8988T (cell line): Measurements from ENCODE around the gene CCDC50.
A peak's percentile ranks its signal among the peaks of the same experiment; 100 is the strongest.

Source experiments
- DNase-seq: peaks from one replicate; pipeline ENCODE4 v3.0.0; 2011

Gene CCDC50, protein sequence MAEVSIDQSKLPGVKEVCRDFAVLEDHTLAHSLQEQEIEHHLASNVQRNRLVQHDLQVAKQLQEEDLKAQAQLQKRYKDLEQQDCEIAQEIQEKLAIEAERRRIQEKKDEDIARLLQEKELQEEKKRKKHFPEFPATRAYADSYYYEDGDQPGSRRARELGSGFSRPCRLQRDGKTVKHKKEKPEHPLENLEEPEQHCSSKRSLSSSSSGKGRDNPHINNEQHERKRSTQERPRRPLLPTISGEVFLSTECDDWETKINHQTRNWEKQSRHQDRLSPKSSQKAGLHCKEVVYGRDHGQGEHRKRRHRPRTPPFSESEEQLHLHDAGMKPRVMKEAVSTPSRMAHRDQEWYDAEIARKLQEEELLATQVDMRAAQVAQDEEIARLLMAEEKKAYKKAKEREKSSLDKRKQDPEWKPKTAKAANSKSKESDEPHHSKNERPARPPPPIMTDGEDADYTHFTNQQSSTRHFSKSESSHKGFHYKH

DNA sequence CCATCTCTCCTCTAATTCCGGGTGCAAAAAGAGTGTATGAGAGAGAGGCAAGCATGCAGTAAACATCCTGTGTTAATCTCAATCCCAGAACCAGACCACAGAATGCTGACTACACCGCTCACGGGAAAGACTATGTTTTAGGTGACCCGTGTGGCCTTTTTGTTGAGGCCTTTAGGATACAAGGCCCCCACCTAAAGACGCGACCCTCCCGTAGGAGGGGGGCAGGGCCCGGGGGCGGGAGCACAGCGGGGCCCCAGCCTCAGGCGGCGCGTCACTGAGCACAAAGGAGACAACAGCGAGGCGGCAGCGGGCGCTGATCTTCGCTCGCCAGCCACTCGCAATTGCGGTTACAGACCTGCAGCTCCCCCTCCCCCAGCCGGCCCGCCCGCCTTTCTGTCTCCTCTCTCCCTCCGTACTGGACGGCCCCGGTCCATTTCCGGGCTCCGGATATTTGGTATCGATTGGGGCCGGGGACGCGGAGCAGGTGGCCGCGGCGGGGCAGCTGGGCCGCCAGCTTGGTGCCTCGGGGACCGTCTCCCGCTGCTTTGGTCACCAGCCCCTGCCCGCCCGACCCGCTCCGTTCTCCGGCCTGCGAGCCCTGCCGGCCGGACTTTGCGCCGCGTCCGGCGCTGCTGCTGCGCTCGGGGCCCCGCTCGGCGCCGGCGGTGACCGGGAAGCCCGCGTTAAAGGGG is at the start of gene CCDC50:
TSS of gene CCDC50 (plus strand) at position 433 of the 692 bp plus-strand sequence. CDS start 281 bp downstream, outside the sequence.
- peak; percentile 49 for DNase-seq

DNA sequence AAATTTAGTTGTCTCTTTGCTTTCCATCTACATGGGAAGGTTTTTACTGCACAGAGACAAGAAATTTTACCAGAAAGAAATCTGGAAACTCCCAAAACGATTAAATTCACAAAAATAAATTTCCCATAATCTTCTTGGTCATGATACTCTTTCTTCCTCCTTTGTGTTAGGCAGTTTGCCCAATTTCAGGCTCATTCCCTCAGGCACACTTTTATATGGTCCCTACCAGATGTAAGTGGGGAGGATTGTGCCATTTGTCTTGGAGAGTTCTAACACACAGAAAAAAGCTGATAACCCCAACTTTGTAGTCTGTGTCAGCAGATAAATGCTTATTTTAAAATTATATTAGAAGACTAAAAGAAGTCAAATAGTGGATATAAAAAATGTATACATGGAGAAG is 49.1 kb upstream of the CCDC50 start:
- DNase-seq: no peak

DNA sequence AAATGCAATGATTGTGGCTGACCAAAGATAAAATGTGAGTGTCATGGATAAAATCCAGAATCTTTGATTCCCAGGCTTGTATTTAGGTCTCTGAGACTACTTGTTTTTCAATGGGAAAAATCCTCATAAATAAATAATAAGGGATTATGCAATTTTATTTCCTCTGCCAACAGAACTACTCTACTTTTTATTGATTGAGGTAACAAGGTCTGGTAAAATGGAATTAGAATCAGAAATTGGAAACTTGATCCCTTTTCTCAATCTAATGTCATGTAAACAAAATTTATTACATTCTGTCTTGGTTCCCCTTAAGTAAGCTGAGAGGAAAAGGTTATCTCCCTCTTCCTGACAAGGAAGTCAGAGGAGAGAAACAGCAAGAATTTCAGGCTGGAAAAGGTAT is 48.3 kb upstream of the CCDC50 start:
- no peak for DNase-seq

DNA sequence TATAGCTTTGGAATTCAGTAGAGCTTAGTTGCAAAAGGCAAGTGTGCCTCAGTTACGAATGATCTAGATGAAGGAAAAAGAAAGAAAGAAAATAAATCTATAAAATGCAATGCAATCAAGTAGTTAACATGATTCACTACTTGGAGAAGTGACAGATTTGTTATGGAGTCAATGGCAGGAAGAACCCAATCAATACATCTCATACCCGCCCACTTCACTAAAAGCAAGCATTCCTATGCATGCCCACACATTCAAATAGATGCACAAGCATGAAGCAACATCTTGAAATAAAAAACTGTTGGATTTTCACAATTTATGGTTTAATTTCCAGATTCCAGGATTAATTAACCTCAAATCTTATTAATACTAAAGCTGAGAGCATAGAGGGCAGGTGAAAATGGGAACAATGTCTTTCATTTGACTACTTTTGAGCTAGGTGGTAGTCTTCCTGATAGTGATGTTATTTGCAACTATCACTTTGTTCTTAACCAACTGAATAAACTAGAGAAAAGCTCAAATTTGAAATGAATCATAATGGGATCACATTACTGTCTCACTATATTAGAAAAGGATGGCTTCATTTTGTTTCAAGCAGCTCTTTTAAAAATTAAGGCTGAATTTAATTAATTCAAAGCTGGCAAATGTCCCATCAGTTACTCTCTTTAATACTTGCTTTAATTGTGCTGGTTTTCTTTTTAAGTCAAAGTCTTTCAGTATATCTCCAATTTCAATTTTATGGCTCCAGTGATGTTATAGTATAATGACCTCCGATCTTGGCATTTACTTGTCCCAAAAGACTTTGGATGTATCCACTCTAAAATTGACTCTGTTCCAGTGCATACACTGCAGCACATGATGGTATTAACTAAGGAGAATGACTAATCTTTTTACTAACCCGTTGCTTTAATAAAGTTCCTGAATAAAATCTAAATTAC is 46.7 kb upstream of the CCDC50 start:
- no peak for DNase-seq

DNA sequence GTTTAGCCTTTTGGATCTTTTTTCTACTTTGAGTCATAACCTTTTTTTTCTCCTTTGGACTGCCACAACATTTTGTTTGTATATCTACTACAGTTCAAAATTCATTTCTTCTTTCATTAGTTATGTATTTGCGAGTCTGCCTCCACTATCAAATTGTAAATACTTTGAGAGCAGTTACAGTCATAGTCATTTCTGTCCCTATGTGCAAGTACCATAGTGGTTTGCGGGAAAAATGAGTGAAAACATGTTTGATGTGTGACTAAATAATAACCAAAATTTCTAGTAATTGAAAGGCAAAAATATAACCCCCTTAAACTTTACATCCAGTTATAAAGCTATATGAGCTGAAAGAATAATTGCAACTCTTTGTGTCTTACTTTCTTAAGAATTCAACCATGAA is 45.8 kb upstream of the CCDC50 start:
- no peak for DNase-seq

DNA sequence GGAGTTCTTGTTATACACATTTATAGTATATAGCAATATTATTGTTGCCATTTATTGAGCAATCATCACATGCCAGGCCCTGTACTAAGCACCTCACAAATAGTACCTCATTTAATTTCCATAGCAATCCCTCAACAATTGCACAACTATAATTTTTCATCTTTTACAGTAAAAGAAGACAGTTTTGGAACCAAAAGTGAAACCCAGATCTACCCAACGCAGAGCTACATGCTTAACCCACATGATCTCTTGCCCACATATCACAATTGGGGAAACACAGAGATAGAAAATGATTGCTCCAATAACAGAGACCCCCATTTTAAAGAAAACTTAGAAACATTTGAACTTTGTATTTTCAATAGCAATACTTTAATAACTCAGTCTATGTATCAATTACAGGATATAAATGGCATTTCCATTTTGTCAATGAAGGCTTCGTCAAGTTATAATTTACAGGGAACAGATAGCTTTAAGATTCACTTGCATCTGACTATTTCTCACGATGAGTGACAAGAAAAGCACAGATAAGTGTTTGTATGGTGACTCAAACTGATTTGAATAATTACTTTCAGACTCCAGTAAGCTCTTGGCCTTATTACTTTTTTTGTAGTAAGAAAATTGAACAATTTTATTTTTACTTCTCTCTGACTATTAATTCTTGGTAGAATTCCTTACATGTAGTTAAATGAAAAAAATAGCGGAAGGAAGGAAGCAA is 38.7 kb upstream of the CCDC50 start:
- no peak for DNase-seq

DNA sequence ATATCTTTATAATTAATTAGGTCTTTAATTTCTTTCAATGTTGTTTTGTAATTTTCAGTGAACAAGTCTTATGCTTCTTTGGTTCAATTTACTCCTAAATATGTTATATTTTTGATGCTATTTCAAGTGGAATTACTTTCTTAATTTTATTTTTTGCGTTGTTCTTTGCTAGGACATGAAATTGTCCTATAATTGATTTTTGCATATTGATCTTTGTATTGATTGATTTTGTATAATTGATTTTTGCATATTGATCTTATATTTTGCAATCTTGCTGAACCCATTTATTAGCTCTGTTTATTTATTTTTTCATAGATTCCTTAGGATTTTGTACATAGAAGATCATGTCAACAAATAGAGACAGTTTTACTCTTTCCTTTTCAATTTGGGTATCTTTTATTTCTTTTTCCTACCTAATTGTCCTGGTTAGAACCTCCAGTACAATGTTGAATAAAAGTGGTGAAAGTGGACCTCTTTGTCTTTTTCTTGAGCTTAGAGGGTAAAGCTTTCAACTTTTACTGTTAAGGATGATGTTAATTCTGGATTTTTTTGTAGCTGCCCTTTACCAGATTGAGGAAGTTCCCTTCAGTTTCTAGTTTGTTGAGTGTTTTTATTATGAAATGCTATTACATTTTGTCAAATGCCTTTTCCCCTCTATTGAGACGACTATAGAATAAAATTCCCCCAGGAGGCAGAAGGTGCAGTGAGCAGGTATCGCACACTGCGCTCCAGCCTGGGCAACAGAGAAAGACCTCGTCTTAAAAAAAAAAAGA is 36.8 kb upstream of the CCDC50 start:
- DNase-seq: no peak

DNA sequence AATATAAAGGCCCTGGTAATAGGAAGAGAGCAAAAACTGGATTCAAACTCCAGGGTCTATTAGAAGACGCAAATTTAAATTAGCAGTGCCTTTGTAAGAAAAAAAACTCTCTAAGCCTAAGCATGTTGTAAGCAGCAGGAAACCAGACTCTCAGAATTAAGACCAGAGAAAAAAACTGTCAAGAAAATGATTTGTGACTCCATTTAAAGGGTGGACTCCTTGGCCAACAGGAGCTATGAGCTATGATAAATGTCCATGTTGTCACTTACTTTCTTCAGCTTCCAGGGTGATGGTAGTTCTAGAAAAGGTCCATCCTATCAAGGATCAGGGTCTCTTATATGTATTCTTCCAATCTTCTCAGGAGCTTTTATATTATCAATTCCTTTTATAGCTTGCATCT is 34.9 kb upstream of the CCDC50 start:
- DNase-seq: no peak

DNA sequence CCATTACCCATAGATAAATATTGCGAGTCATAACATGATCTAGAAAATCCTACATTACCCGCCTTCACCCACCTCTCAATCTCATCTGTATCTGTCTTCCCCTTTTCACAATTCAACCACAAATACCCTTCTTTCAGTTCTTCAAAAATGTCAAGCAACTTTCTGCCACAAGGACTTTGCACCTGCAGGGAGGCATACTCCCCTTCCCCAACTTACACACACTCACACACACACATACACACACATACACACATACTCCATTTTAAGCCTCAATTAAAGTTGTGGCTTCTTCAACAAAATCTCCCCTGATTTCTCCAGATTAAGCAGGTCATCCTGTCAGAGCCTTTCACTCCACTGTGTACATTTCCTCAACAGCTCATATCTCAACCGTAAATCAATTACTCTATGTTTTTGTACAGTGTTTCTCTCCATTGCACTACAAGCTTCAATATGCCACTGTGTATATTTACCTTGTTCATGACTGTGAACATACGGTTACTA is 33.1 kb upstream of the CCDC50 start:
- DNase-seq: no peak

DNA sequence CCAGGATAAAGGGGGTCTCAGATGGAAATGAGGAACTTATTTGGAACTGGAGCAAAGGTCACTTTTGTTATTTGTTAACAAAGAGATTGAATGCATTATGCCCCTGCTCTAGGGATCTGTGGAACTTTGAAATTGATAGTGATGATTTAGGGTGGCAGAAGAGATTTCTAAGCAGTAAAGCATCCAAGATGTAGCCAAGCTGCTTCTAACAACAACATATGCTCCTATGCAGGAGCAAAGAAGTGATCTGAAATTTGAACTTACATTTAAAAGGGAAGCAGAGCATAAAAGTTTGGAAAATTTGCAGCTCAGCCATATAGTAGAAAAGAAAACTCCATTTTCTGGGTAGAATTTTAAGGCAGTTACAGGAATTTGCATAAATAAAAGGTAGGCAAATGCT is 30.3 kb upstream of the CCDC50 start:
- DNase-seq: no peak

DNA sequence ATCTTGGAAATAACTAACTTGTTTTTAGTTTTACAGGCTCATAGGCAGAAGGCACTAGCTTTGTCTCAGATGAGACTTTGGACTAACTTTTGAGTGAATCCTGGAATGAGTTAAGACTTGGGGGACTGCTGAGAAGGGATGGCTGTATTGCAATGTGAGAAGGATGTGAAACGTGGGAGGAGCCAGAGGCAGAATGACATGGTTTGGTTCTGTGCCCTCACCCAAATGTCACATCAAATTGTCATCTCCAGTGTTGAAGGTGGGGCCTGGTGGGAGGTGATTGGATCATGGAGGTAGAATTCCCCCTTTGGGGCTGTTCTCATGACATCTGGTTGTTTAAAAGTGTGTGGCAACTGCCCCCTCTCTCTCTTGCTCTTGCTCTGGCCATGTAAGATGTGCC is 28.8 kb upstream of the CCDC50 start:
- no peak for DNase-seq

DNA sequence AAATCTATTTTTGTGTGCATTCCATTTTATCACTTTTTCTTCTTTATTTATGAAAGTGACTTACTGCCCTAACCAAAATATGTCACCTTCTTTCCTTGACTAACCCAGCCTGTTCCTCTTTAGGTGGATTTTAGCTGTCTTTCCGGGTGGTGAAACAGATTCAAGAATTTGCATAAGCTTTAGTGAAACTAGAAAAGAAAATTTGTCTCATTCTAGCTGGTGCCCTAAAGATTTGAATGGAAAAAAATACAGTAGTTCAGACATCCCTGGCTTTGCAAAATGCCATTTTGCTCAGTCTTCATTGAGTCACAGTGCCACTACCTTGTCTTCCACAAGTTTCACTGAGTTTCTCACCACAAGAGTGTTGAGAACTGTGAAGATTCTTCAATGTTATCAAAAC is 28.2 kb upstream of the CCDC50 start:
- no peak for DNase-seq

DNA sequence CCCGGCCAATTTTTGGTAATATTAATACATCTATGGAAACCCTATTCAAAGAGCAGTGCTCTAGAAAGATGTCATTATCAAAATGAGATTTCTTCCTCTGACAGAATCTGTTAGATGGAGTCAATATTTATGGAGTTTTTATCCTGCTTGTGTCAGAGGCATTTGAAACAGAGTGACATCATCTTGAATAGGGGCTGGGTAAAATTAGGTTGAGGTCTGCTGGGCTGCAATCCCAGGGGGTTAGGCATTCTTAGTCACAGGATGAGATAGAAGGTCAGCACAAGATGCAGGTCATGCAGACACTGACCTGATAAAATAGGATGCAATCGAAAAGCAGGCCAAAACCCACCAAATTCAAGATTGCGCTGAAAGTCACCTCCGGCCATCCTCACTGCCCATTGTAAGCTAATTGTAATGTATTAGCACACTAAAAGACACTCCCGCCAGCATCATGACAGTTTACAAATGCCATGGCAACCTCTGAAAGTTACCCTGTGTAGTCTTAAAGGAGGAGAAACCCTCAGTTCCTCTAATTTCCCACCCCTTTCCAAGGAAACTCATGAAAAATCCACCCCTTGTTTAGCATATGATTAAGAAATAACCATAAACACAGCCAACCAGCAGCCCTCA is 27.3 kb upstream of the CCDC50 start:
- no peak for DNase-seq

DNA sequence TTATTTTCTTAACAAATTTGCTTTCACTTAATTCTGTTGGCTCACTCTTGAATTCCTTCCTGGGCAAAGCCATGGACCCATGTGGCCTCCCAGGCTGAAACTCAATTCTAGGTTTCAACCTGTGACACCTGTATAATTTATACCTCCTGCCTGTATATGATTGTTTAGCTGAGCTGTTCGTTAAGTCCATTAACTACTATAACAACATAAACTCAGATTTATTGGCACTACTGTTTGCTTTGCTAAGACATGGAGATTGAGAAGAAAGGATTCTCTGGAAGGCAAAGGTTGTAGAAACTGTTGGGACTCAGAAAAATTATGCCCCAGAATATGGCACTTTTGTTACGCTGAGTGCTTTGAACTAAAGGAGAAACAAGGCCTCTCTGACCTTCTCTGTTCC is 26.7 kb upstream of the CCDC50 start:
- DNase-seq: no peak

DNA sequence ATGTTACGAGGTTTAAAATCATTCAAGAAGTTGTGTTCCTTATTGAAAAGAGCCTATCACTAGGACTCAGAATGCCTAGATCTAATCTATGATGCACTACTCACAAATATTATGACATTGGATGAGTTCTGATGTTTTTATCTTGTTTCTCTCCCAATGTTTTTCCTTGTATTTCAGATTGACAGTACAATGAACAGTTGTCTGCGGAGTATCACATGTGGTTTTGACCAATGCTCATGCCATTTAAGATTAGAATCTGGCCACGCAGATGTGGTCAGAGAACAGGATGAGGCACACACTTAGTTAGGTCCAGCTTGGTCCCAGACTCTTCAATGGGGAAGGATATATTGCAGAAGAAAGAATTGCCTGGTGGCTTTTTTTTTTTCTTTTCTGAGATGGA is 25.6 kb upstream of the CCDC50 start:
- DNase-seq: no peak

DNA sequence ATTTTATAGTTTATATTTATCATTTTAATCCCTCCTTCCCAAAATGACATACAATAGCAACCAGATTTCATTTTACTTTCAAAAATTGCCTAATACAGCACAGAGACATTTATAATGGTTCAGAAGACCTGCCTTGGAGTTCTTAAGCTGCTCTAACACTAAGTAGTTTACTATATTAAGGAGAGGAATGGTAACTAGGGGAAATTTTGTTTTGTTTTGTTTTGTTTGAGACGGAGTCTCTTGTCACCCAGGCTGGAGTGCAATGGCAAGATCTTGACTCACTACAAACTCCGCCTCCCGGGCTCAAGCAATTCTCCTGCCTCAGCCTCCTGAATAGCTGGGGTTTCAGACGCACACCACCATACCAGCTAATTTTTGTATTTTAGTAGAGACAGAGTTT is 22.8 kb upstream of the CCDC50 start:
- no peak for DNase-seq

DNA sequence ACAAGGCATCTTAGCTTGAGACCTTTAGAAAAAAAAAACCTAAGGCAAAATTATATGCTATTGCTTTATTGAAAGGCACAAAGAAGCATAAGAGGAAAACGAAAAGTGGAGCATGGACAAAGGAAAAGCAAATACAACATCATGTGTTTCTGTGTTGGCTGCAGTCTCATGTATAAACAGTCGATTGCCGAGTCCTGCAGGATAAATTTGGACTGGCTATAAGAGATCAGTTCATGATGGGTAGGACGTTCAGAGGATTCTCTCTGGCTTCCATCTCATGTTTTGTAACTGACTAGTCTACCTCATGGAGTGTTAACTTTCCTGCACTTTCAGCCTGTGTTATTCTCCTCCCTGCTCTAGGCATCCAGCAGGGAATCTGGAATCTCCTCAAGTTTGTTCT is 21.9 kb upstream of the CCDC50 start:
- no peak for DNase-seq

DNA sequence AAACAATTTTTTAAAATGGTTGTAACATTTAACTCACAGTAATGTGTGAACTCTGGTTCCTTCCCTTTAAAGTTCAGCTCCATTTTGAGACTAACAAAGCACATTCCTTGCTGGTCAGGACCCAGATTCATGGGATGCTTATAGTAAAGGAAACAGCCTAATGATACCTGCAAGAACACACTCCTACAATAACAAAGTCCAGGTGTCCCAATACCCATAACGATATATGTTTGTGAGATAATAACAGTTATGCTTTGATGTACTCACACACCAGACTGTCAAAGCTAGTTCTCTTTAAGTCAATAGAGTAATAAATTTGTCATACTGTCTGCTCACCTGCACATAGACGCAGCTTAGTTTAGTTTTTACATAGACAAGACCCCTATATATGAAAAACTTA is 15.9 kb upstream of the CCDC50 start:
- DNase-seq: no peak

DNA sequence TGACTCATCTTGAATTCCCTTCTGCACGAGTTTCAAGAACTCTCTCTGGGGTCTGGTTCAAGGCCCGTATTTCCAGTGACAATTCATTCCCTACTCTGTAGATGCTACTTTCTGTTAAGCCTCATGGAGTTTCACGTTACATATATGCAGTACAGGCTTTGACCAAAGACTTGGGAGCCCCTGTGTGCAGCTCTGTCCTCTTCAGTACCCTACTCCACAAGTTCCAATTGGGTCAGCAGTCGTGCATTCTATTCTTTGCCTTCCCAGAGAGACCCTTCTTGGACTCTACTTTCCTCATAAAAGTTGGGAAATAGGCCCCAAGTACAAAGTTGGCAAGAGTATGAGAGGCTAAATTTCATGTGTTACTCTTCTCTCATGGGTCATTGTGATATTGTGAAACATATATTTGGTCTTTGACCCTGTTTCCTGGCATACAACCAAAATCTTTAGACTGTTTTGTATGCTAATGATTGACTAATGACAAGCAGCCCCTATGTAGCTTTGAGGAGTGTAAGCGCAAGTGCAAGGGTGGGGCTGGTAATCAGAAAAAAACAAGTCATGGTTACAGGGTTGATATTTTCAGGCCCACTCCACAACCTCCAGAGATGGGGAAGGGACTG is 15.0 kb upstream of the CCDC50 start:
- DNase-seq: no peak

DNA sequence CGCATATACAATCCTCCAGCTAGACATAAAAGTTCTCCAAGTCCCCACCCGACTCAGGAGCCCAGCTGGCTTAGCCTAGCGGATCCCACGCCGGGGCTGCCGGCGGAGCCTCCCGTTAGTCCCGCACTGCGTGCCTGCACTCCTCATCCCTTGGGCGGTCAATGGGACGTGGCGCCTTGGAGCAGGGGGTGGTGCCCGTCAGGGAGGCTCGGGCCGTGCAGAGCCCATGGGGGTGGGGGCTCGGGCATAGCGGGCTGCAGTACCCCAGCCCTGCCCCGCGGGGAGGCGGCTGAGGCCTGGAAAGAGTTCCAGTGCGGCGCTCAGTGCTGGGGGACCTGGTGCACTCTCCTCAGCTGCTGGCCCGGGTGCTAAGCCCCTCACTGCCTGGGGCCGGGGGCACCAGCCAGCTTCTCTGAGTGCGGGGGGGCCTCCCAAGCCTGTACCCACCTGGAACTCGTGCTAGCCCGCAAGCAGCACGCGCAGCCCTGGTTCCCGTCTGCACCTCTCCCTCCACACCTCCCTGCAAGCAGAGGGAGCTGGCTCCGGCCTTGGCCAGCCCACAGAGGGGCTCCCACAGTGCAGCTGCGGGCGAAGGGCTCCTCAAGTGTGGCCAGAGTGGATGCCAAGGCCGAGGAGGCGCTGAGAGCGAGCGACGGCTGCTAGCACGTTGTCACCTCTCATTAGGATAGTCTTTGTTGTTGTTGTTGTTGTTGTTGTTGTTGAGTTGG is 12.2 kb upstream of the CCDC50 start:
- DNase-seq: no peak
